HepG2 (cell line): Measurements from ENCODE around the gene STXBP4.

Source experiments
- DNMT1 ChIP-seq: sonication (generic); formaldehyde crosslinking; IDR thresholded peaks from 2 replicates; pipeline ENCODE4 v1.5.1; 2020; ENCODE audit warnings: mild to moderate bottlenecking, missing genetic modification reagents
- KDM1A ChIP-seq: IDR thresholded peaks from 2 replicates; pipeline ENCODE4 v1.6.1; 2016; ENCODE audit warnings: missing compliant biosample characterization
- MYC ChIP-seq: sonication (generic); formaldehyde crosslinking; IDR thresholded peaks from 2 replicates; pipeline ENCODE4 v1.9.0; 2021; ENCODE audit warnings: missing genetic modification reagents, borderline replicate concordance
- NR1H2 ChIP-seq: sonication (generic); formaldehyde crosslinking; IDR thresholded peaks from 2 replicates; pipeline ENCODE4 v1.8.1; 2022; ENCODE audit warnings: low read depth, missing genetic modification reagents, borderline replicate concordance
- POLR2A ChIP-seq, 2 experiments: IDR thresholded peaks; 2 replicates each; pipeline ENCODE4 v1.6.1; 2011; ENCODE audit warnings: low read depth in 2 of 2, low read length in 2 of 2, mild to moderate bottlenecking in 1 of 2, moderate library complexity in 1 of 2; ENCODE audit not compliant: insufficient read depth in 1 of 2
- TCF7L2 ChIP-seq: IDR thresholded peaks from 2 replicates; pipeline ENCODE4 v1.6.1; 2011; ENCODE audit warnings: mild to moderate bottlenecking, low read depth, low read length, moderate library complexity
- ZNF180 ChIP-seq: sonication (generic); formaldehyde crosslinking; IDR thresholded peaks from 2 replicates; pipeline ENCODE4 v1.4.0; 2020; ENCODE audit warnings: low read depth, missing genetic modification reagents, borderline replicate concordance
- ZNF441 ChIP-seq: sonication (generic); formaldehyde crosslinking; IDR thresholded peaks from 2 replicates; pipeline ENCODE4 v1.7.0; 2021; ENCODE audit warnings: missing genetic modification reagents, borderline replicate concordance
- TF ChIP-seq, protein P1 (sequence below), 2 experiments: IDR thresholded peaks; 2 replicates each; pipeline ENCODE4 v1.6.1; 2011 to 2012; ENCODE audit warnings: low read length in 2 of 2, borderline replicate concordance in 1 of 2, low read depth in 1 of 2, mild to moderate bottlenecking in 1 of 2, moderate library complexity in 1 of 2
- TF ChIP-seq, protein P2 (sequence below): sonication (generic); formaldehyde crosslinking; IDR thresholded peaks from 2 replicates; pipeline ENCODE4 v1.4.0; 2020; ENCODE audit warnings: missing genetic modification reagents
- TF ChIP-seq, protein P3 (sequence below): sonication (generic); formaldehyde crosslinking; IDR thresholded peaks from 2 replicates; pipeline ENCODE4 v1.8.0; 2022; ENCODE audit warnings: missing genetic modification reagents, mild to moderate bottlenecking, borderline replicate concordance
- TF ChIP-seq, protein P4 (sequence below): sonication (generic); formaldehyde crosslinking; IDR thresholded peaks from 2 replicates; pipeline ENCODE4 v1.5.0; 2020; ENCODE audit warnings: mild to moderate bottlenecking, missing genetic modification reagents, moderate library complexity
- TF ChIP-seq, protein P5 (sequence below): IDR thresholded peaks from 2 replicates; pipeline ENCODE4 v1.6.1; 2016; ENCODE audit warnings: low read depth, borderline replicate concordance
- TF ChIP-seq, protein P6 (sequence below): sonication (generic); formaldehyde crosslinking; IDR thresholded peaks from 2 replicates; pipeline ENCODE4 v1.8.1; 2023; ENCODE audit warnings: mild to moderate bottlenecking, missing genetic modification reagents, borderline replicate concordance

DNA sequence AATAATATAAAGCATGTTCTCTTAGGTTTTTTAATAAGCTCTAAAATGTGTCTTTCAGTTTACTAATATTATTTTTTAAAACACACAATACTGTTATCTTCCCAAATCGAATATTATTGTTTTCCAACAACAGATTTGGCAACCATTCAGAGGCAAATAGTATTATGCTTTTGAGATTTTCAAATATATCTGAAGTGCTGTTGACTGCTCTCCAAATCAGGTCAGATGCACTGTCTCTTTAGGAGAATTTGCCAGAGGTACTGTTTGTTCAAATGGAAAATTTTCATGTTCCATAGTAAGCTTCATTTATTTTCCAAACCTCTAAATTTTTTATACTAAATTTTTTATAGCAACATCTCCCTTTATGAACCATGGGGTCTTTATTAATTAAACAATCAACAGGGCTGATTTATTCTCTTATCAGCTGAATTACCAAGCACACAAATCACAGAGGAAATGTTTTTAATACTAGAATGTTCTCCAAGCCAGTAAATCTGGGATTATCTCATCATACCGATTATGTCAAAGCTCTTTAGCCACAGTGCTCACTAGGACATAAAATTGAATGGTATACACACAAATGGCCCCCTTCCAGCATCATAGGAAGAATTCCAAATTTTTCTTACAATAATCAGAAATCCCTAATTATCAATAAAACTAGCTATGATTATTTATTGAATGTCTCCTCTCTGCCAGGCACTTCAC is 187.4 kb downstream of the STXBP4 start:
- TF ChIP-seq POLR2A (IDR thresholded peaks at IDR 0.05; ENCODE audit: insufficient read depth in 1 of 2, low read depth in 2 of 2, low read length in 2 of 2) (no peak), ZNF441 (CRISPR knock-in tag) (no peak), NR1H2 (CRISPR knock-in tag) (no peak), KDM1A (CRISPR knock-in tag) (no peak), DNMT1 (CRISPR knock-in tag) (no peak), MYC (CRISPR knock-in tag) (no peak), TCF7L2 (no peak), ZNF180 (no peak)
- TF ChIP-seq, protein P1, sequence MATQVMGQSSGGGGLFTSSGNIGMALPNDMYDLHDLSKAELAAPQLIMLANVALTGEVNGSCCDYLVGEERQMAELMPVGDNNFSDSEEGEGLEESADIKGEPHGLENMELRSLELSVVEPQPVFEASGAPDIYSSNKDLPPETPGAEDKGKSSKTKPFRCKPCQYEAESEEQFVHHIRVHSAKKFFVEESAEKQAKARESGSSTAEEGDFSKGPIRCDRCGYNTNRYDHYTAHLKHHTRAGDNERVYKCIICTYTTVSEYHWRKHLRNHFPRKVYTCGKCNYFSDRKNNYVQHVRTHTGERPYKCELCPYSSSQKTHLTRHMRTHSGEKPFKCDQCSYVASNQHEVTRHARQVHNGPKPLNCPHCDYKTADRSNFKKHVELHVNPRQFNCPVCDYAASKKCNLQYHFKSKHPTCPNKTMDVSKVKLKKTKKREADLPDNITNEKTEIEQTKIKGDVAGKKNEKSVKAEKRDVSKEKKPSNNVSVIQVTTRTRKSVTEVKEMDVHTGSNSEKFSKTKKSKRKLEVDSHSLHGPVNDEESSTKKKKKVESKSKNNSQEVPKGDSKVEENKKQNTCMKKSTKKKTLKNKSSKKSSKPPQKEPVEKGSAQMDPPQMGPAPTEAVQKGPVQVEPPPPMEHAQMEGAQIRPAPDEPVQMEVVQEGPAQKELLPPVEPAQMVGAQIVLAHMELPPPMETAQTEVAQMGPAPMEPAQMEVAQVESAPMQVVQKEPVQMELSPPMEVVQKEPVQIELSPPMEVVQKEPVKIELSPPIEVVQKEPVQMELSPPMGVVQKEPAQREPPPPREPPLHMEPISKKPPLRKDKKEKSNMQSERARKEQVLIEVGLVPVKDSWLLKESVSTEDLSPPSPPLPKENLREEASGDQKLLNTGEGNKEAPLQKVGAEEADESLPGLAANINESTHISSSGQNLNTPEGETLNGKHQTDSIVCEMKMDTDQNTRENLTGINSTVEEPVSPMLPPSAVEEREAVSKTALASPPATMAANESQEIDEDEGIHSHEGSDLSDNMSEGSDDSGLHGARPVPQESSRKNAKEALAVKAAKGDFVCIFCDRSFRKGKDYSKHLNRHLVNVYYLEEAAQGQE (IDR thresholded peaks at IDR 0.05; ENCODE audit: borderline replicate concordance in 1 of 2, low read depth in 1 of 2, low read length in 2 of 2), result no peak
- TF ChIP-seq, protein P2, sequence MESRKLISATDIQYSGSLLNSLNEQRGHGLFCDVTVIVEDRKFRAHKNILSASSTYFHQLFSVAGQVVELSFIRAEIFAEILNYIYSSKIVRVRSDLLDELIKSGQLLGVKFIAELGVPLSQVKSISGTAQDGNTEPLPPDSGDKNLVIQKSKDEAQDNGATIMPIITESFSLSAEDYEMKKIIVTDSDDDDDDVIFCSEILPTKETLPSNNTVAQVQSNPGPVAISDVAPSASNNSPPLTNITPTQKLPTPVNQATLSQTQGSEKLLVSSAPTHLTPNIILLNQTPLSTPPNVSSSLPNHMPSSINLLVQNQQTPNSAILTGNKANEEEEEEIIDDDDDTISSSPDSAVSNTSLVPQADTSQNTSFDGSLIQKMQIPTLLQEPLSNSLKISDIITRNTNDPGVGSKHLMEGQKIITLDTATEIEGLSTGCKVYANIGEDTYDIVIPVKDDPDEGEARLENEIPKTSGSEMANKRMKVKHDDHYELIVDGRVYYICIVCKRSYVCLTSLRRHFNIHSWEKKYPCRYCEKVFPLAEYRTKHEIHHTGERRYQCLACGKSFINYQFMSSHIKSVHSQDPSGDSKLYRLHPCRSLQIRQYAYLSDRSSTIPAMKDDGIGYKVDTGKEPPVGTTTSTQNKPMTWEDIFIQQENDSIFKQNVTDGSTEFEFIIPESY (CRISPR knock-in tag), result no peak
- TF ChIP-seq, protein P3, sequence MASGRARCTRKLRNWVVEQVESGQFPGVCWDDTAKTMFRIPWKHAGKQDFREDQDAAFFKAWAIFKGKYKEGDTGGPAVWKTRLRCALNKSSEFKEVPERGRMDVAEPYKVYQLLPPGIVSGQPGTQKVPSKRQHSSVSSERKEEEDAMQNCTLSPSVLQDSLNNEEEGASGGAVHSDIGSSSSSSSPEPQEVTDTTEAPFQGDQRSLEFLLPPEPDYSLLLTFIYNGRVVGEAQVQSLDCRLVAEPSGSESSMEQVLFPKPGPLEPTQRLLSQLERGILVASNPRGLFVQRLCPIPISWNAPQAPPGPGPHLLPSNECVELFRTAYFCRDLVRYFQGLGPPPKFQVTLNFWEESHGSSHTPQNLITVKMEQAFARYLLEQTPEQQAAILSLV, result no peak
- TF ChIP-seq, protein P4, sequence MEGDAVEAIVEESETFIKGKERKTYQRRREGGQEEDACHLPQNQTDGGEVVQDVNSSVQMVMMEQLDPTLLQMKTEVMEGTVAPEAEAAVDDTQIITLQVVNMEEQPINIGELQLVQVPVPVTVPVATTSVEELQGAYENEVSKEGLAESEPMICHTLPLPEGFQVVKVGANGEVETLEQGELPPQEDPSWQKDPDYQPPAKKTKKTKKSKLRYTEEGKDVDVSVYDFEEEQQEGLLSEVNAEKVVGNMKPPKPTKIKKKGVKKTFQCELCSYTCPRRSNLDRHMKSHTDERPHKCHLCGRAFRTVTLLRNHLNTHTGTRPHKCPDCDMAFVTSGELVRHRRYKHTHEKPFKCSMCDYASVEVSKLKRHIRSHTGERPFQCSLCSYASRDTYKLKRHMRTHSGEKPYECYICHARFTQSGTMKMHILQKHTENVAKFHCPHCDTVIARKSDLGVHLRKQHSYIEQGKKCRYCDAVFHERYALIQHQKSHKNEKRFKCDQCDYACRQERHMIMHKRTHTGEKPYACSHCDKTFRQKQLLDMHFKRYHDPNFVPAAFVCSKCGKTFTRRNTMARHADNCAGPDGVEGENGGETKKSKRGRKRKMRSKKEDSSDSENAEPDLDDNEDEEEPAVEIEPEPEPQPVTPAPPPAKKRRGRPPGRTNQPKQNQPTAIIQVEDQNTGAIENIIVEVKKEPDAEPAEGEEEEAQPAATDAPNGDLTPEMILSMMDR (CRISPR knock-in tag), result no peak
- TF ChIP-seq, protein P5, sequence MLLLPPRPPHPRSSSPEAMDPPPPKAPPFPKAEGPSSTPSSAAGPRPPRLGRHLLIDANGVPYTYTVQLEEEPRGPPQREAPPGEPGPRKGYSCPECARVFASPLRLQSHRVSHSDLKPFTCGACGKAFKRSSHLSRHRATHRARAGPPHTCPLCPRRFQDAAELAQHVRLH (CRISPR knock-in tag), result no peak
- TF ChIP-seq, protein P6, sequence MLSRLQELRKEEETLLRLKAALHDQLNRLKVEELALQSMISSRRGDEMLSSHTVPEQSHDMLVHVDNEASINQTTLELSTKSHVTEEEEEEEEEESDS, result no peak
